Left ventricle myocardium superior (tissue), 1 donor: ENCODE measurements around the gene PARP12. TPM values are rescaled to one million over a fixed set of nuclear protein-coding genes. Genes with fewer than 3 reads are reported as not detected.

Experiments
- ATAC-seq: fragments of 200-7000 bp; cut with Tn5 transposase; one replicate; pipeline ENCODE4 v1.9.1; 2020; ENCODE audit warnings: mild to moderate bottlenecking, moderate library complexity
- DNase-seq: peaks from one replicate; pipeline ENCODE4 v3.0.0-alpha.2; 2020
- intact Hi-C: fragments of 100-400 bp; cut with micrococcal nuclease; formaldehyde crosslinking; loops from one replicate; pipeline ENCODE4 v1.11.0; 2022
- total RNA-seq: library from RNA; stranded (reverse); fragmentation: NEBNext Ultra II Directional; extraction: Animal tissue kit (Norgen Biotek cat#: 25700); gene quantifications from one replicate; pipeline ENCODE4 v1.2.1, GENCODE V29; 2021
- donor health status: DM: no; HTN: yes; CAD: no; lungs with severe emphysema.

Gene PARP12
- total RNA-seq, 1 donor from 2014 or later, result 13.8 TPM

DNA sequence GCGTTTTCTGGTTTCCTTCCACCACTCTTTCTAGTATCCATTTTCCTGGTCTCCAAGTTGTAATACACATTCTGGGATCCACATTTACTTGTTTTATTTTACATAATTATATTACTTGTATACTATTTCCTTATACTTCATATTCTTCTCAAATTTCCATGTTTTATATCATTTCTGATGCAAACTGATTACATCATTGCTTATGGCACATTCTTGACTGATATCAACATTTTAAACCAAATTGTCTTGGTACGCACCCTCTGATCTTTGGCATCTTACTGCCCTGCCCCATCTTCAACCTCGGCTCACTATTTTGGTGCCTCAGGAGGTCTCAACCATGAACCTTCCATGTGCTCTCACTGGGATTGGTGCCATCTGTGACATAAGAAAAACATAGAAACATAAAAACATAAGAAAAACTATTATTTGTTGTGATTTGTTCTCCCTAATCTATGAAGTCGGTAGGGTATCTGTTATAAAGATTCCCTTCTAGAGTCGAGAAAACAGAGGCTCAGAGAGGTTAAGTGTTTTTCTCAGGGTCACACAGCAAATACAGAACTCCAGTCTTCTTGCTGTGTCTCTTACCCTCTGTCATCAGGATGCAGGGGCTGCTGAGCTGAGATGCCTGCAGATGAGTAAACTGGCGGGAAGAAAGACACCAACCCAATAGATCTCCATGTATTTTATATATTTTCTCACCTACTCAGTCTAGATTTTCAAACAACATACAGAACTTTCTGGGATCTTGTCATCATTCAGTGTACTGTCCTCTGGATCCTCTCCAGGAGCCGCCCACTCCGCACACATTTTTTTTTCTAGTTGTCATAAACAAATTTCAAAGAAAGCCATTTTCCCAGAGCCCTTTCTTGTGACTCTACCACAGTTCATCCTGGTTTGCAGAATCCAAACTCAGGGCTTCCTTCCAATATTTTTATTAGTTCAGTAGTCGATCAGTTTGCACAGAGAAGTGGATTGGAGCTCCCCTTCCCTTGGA, 79.5 kb downstream of the PARP12 start:
- intact Hi-C loops, result no loop called here
- DNase-seq (no peak), ATAC-seq (no peak)

DNA sequence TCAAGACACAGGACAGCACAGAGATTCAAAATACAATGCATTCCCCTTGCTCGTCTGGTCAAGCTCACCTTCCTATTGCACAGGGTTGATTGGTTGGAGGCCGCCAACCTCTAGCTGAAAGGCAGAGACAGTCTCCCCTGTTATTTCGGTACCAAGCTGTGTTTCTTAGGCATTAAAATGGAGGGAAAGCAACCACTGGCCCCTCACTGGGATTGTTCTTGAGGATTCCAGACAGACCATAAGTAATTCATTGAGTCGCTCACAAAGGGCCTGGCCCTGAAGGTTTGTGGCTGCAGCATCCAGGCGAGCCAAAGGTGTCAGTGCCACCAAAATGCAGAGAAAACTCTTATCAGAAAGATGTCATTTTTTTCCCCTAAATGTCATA, 81.2 kb downstream of the PARP12 start:
- no peak for DNase-seq
- intact Hi-C loops, result no loop called here
- ATAC-seq, result no peak

DNA sequence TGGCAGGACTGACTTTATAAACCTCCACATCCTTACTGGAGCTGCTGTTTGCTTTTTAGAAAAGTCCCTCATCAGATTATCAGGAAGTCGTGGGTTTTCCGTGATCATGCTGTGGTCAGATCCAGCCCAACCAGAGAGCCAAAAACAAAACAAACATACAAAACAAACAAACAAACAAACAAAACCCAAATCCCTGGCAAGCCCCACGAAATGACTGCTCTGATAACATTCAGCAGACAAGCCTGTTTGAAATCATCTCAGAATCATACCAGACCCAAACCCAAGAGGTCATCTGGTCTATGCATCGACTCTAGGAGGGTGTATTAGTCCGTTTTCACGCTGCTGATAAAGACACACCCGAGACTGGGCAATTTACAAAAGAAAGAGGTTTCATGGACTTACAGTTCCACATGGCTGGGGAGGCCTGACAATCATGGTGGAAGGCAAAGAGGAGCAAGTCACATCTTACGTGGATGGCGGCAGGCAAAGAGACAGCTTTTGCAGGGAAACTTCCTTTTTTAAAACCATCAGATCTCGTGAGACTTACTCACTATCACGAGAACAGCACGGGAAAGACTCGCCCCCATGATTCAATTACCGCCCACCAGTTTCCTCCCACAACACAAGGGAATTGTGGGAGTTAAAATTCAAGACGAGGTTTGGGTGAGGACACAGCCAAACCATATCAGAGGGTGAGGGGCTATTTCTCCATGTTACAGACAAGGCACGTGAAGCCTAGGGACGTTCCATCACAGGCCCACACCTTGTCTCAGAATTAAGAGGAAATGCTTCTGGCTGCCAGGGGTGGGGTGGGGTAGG, 85.7 kb downstream of the PARP12 start:
- no peak for ATAC-seq
- no peak for DNase-seq
- intact Hi-C loops, result no loop called here

DNA sequence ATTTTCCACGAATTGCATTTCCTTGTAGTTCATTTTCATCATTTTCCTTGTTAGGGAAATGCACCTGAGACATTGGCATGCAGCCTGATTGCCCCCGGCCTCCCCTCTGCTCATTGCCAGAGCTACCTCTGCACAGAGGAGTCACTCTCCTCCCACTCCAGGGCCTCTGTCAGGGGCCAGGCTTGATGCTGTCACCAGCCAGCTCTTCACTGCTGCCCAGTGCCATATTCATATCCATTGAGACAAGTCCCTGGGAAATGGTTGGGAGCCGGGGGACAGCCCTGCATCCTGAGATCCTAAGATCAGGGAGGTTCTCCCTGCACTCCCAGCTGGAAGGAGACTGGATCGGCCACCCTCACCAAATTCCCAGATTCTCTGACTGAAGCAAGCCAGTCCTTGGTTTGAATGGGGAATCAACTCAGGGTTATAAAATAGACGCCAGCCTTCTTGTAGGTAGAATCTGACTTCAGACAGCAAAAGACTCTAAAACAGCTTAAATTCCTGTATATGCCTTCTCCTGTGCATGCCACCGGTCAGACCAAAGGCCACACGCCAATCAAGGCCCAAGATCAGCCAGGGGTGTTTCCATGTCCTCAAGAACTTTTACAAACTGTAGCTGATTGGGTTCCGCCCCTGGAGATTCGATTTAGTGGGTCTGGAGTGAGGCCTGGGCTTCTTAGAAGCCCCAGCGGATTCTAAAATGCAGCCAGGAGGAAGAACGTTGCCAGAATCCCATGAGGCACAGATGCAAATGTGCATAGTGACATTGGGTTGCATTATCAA, 86.5 kb downstream of the PARP12 start:
- ATAC-seq (no peak), DNase-seq (no peak)
- intact Hi-C loops, result no loop called here

DNA sequence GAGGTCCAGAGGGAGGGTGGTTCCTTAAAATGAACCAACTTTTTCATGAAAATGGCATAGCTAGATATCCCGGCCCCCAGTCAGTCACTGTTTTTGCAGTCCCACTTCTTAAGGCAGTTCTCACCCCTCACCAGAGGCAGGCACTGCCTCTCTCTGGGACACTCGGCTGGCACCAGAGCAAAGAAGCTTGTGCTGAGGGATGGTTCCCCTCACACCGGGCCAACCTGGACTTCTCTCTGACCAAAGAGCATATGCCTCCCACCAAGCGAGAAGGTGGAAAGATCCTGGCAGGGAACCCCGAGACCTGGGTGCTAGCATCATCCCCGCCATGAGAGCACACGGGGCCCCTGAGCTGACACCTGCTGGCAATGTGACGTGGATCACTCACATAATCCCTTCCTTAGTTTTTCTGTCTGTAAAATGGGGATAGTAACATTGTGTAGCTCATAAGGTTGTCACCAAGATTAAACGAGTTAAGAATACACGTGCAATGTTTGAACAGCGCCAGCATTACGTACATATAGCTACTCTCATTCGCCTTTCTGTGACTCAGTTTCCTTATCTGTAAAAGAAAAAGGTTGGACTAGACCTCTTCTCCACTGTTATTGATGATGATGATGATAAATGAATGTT, 88.5 kb downstream of the PARP12 start:
- intact Hi-C loops, result no loop called here
- DNase-seq (no peak), ATAC-seq (no peak)

Other genes starting within 250 kb of the PARP12 start
- gene TBXAS1, start 233.7 kb downstream of the PARP12 start, total RNA-seq, result 5.0 TPM
- gene KDM7A, start 114.0 kb upstream of the PARP12 start, total RNA-seq, result 10.3 TPM